ENCODE results near the gene JDP2. TPM values are rescaled to one million over a fixed set of nuclear protein-coding genes. Genes with fewer than 3 reads are reported as not detected.
A peak's percentile ranks its signal among the peaks of the same experiment; 100 is the strongest.

The JDP2 gene
- total RNA-seq, 1 experiment from 2014 or later, result 23.3 TPM

GRCh38 chr14:75457648-75458165 is 29.9 kb downstream of the JDP2 start:
- H3K4me3 Mint-ChIP-seq, result no peak overlapping the region
- no peaks in the 10 kb centered on the region for H3K9me3 Mint-ChIP-seq
- peaks cover 69% of the 10 kb centered on the region for H3K4me1 Mint-ChIP-seq
- no peaks in the 10 kb centered on the region for H3K27me3 Mint-ChIP-seq (ENCODE audit: low read depth)
- H3K36me3 Mint-ChIP-seq, result peaks cover 10% of the 10 kb centered on the region
- POLR2A ChIA-PET, result no interaction called here
- DNase-seq (ENCODE audit: low spot score), result no peak
- CTCF ChIA-PET, result interaction anchor here (0.6 to 1.4 kb wide), 7 partner anchors 31 to 320 kb away, joined by 3 to 7 read pairs (median 3); no protein-coding TSS in a partner anchor
- H3K27ac Mint-ChIP-seq, result peak overlapping the region; percentile 84
- no peak for TF ChIP-seq GRHL2 (CRISPR knock-in tag; IDR thresholded peaks at IDR 0.05; ENCODE audit: insufficient replicate concordance, severe bottlenecking)
- no peak for TF ChIP-seq ZNF512 (CRISPR knock-in tag; IDR thresholded peaks at IDR 0.05; ENCODE audit: borderline replicate concordance)
- no peak for TF ChIP-seq PRDM15 (CRISPR knock-in tag; IDR thresholded peaks at IDR 0.05)
- no peak for TF ChIP-seq FOXP1 (CRISPR knock-in tag; IDR thresholded peaks at IDR 0.05; ENCODE audit: borderline replicate concordance)
- TF ChIP-seq SOX15 (CRISPR knock-in tag; IDR thresholded peaks at IDR 0.05), result no peak
- TF ChIP-seq CREB1 (CRISPR knock-in tag; IDR thresholded peaks at IDR 0.05), result no peak
- TF ChIP-seq E2F5 (CRISPR knock-in tag; IDR thresholded peaks at IDR 0.05), result no peak
- TF ChIP-seq JAZF1 (CRISPR knock-in tag; IDR thresholded peaks at IDR 0.05), result no peak
- no peak for TF ChIP-seq MLX (CRISPR knock-in tag; IDR thresholded peaks at IDR 0.05)
- TF ChIP-seq CDX4 (CRISPR knock-in tag; IDR thresholded peaks at IDR 0.05; ENCODE audit: borderline replicate concordance), result no peak
- no peak for TF ChIP-seq NR1H2 (CRISPR knock-in tag; IDR thresholded peaks at IDR 0.05)
- no peak for TF ChIP-seq ZNF416 (CRISPR knock-in tag; IDR thresholded peaks at IDR 0.05)
- TF ChIP-seq TEAD1 (CRISPR knock-in tag; IDR thresholded peaks at IDR 0.05), result no peak
- ATAC-seq, result no peak

GRCh38 chr14:75458305-75458704 is 30.5 kb downstream of the JDP2 start:
- DNase-seq (ENCODE audit: low spot score) (no peak), ATAC-seq (no peak)
- H3K36me3 Mint-ChIP-seq, result peaks cover 10% of the 10 kb centered on the region
- peak overlapping the region; percentile 67 for H3K27ac Mint-ChIP-seq
- no peak overlapping the region for H3K4me3 Mint-ChIP-seq
- CTCF ChIA-PET, result interaction anchor here (0.6 to 1.4 kb wide), 6 partner anchors 31 to 321 kb away, joined by 3 to 7 read pairs (median 4); no protein-coding TSS in a partner anchor
- H3K9me3 Mint-ChIP-seq, result no peaks in the 10 kb centered on the region
- H3K4me1 Mint-ChIP-seq, result peaks cover 64% of the 10 kb centered on the region
- POLR2A ChIA-PET, result no interaction called here
- H3K27me3 Mint-ChIP-seq (ENCODE audit: low read depth), result no peaks in the 10 kb centered on the region
- no peak for TF ChIP-seq ZBTB43 (CRISPR knock-in tag; IDR thresholded peaks at IDR 0.05)
- TF ChIP-seq SP1 (CRISPR knock-in tag; conservative IDR thresholded peaks at IDR 0.05), result no peak
- TF ChIP-seq CDX4 (CRISPR knock-in tag; IDR thresholded peaks at IDR 0.05; ENCODE audit: borderline replicate concordance), result no peak
- TF ChIP-seq CBFB (CRISPR knock-in tag; IDR thresholded peaks at IDR 0.05; ENCODE audit: low read depth), result no peak
- TF ChIP-seq ATF1 (CRISPR knock-in tag; IDR thresholded peaks at IDR 0.05), result no peak
- TF ChIP-seq ATF2 (CRISPR knock-in tag; IDR thresholded peaks at IDR 0.05; ENCODE audit: borderline replicate concordance, low read depth), result no peak
- TF ChIP-seq NR2C2 (CRISPR knock-in tag; IDR thresholded peaks at IDR 0.05), result no peak
- no peak for TF ChIP-seq GABPB1 (CRISPR knock-in tag; IDR thresholded peaks at IDR 0.05)
- no peak for TF ChIP-seq JUN (CRISPR knock-in tag; IDR thresholded peaks at IDR 0.05)
- TF ChIP-seq MAX (CRISPR knock-in tag; IDR thresholded peaks at IDR 0.05), result no peak
- no peak for TF ChIP-seq SMAD4 (CRISPR knock-in tag; IDR thresholded peaks at IDR 0.05)
- no peak for TF ChIP-seq CREB1 (CRISPR knock-in tag; IDR thresholded peaks at IDR 0.05)
- TF ChIP-seq TEAD1 (CRISPR knock-in tag; IDR thresholded peaks at IDR 0.05), result no peak
